Measurements from ENCODE around the gene PPP1R12B. TPM values are rescaled to one million over a fixed set of nuclear protein-coding genes. Genes with fewer than 3 reads are reported as not detected.
A peak's percentile ranks its signal among the peaks of the same experiment; 100 is the strongest.

The PPP1R12B gene
- total RNA-seq, 2 experiments from 2014 or later: 13.0 to 14.1 TPM

- H3K27me3 Mint-ChIP-seq: peaks cover 1% of the 10 kb centered on the region
- TF ChIP-seq CTCF (IDR thresholded peaks at IDR 0.05): peak; percentile 85
- no peaks in the 10 kb centered on the region for H3K36me3 Mint-ChIP-seq (ENCODE audit: low read depth)
- H3K9me3 Mint-ChIP-seq: no peaks in the 10 kb centered on the region
- DNase-seq (peak; percentile 87), ATAC-seq (peak; percentile 88)
- H3K4me1 Mint-ChIP-seq (ENCODE audit: low read depth): peaks cover 7% of the 10 kb centered on the region
- ChIA-PET CTCF (interaction anchor here (0.7 to 7.2 kb wide), 36 partner anchors 8 to 404 kb away, joined by 3 to 94 read pairs (median 4); partner anchors contain the start of genes LGR6 and PTPN7), POLR2A (no interaction called here)
- no peak overlapping the region for H3K4me3 Mint-ChIP-seq
- H3K27ac Mint-ChIP-seq: no peak overlapping the region
- intact Hi-C loops (cut with micrococcal nuclease): loop anchor here (2.0 kb wide), 1 partner anchor 41 kb away; no protein-coding TSS in a partner anchor
Observed at GRCh38 chr1:202315576-202316168, 32.8 kb upstream of the PPP1R12B start.

- POLR2A ChIA-PET: no interaction called here
- CTCF ChIA-PET: interaction anchor here (0.7 to 7.2 kb wide), 39 partner anchors 9 to 403 kb away, joined by 3 to 94 read pairs (median 4); partner anchors contain the start of genes LGR6 and PTPN7
- Mint-ChIP-seq H3K27me3 (peaks cover 1% of the 10 kb centered on the region), H3K9me3 (no peaks in the 10 kb centered on the region), H3K4me1 (ENCODE audit: low read depth) (peaks cover 7% of the 10 kb centered on the region), H3K27ac (no peak overlapping the region), H3K36me3 (ENCODE audit: low read depth) (no peaks in the 10 kb centered on the region), H3K4me3 (no peak overlapping the region)
- intact Hi-C loops (cut with micrococcal nuclease): no loop called here
- DNase-seq (no peak), ATAC-seq (no peak)
- no peak for TF ChIP-seq CTCF (IDR thresholded peaks at IDR 0.05)
Observed at GRCh38 chr1:202316186-202316585, 32.3 kb upstream of the PPP1R12B start.

GRCh38 chr1:202317941-202318925 is 30.3 kb upstream of the PPP1R12B start:
- ChIA-PET POLR2A (no interaction called here), CTCF (interaction anchor here (2.5 to 7.2 kb wide), 5 partner anchors 11 to 128 kb away, joined by 13 to 94 read pairs (median 27); partner anchors contain the start of gene LGR6)
- DNase-seq: no peak
- no peak for TF ChIP-seq CTCF (IDR thresholded peaks at IDR 0.05)
- no peak overlapping the region for H3K4me3 Mint-ChIP-seq
- intact Hi-C loops (cut with micrococcal nuclease): loop anchor here (2.0 kb wide), 1 partner anchor 125 kb away; the partner anchor contains the start of gene LGR6
- H3K9me3 Mint-ChIP-seq: no peaks in the 10 kb centered on the region
- no peaks in the 10 kb centered on the region for H3K27me3 Mint-ChIP-seq
- H3K4me1 Mint-ChIP-seq (ENCODE audit: low read depth): no peaks in the 10 kb centered on the region
- no peak overlapping the region for H3K27ac Mint-ChIP-seq
- no peaks in the 10 kb centered on the region for H3K36me3 Mint-ChIP-seq (ENCODE audit: low read depth)
- no peak for ATAC-seq

GRCh38 chr1:202319381-202320080 is 29.0 kb upstream of the PPP1R12B start:
- DNase-seq (peak; percentile 11), ATAC-seq (peak; percentile 65)
- CTCF ChIA-PET: interaction anchor here (0.8 to 4.1 kb wide), 4 partner anchors 45 to 408 kb away, joined by 3 to 19 read pairs (median 8); partner anchors contain the start of gene LGR6
- Mint-ChIP-seq H3K9me3 (no peaks in the 10 kb centered on the region), H3K4me3 (no peak overlapping the region), H3K27ac (no peak overlapping the region), H3K27me3 (no peaks in the 10 kb centered on the region), H3K4me1 (ENCODE audit: low read depth) (no peaks in the 10 kb centered on the region), H3K36me3 (ENCODE audit: low read depth) (no peaks in the 10 kb centered on the region)
- intact Hi-C loops (cut with micrococcal nuclease): loop anchor here (2.0 kb wide), 1 partner anchor 127 kb away; the partner anchor contains the start of gene LGR6
- no peak for TF ChIP-seq CTCF (IDR thresholded peaks at IDR 0.05)
- POLR2A ChIA-PET: no interaction called here

All from activated CD8-positive, alpha-beta T cell treated with anti-CD3 and anti-CD28 coated beads for 36 hours (primary cell).